SU-DHL-6 (cell line): Measurements from ENCODE around the gene SMIM1.

Source experiments
- H2AFZ ChIP-seq: fragments of 200-600 bp; sonication (generic); 2 replicates; pipeline ENCODE4 v1.6.1; 2014; ENCODE audit warnings: low read depth, mild to moderate bottlenecking, moderate library complexity, mixed read lengths, antibody characterized with exemption, low read length; ENCODE audit not compliant: severe bottlenecking
- H3F3A ChIP-seq: fragments of 200-600 bp; shearing (Covaris generic); 2 replicates; pipeline ENCODE4 v1.6.0; 2016; ENCODE audit warnings: antibody characterized with exemption, mild to moderate bottlenecking; ENCODE audit not compliant: insufficient read depth
- H3K27ac ChIP-seq: fragments of 200-600 bp; sonication (generic); 2 replicates; pipeline ENCODE4 v1.5.1; 2016; ENCODE audit warnings: low read depth, mild to moderate bottlenecking, low read length, moderate library complexity, mixed read lengths
- H3K27me3 ChIP-seq: fragments of 200-600 bp; sonication (generic), shearing (Covaris generic); 2 replicates; pipeline ENCODE4 v1.6.0; 2014; ENCODE audit warnings: mild to moderate bottlenecking, low read length
- H3K36me3 ChIP-seq: fragments of 200-600 bp; sonication (generic); 2 replicates; pipeline ENCODE4 v1.6.1; 2014; ENCODE audit warnings: mild to moderate bottlenecking, low read length, mixed read lengths
- H3K4me2 ChIP-seq: fragments of 300-600, 200-600 bp; shearing (Covaris generic), sonication (generic); 2 replicates; pipeline ENCODE4 v1.6.0; 2014; ENCODE audit warnings: low read length, low read depth, mild to moderate bottlenecking; ENCODE audit not compliant: poor library complexity, severe bottlenecking
- H3K4me3 ChIP-seq: fragments of 200-600 bp; sonication (generic); 2 replicates; pipeline ENCODE4 v1.5.1; 2014; ENCODE audit warnings: antibody characterized with exemption, low read length, mild to moderate bottlenecking, mixed read lengths; ENCODE audit not compliant: insufficient read depth, poor library complexity, severe bottlenecking
- H3K79me2 ChIP-seq: fragments of 200-600 bp; sonication (generic); 2 replicates; pipeline ENCODE4 v1.6.1; 2014; ENCODE audit warnings: mild to moderate bottlenecking, low read length, moderate library complexity; ENCODE audit not compliant: insufficient read depth
- H3K9ac ChIP-seq: fragments of 200-600 bp; sonication (generic); 2 replicates; pipeline ENCODE4 v1.7.0; 2014; ENCODE audit warnings: mild to moderate bottlenecking, low read length
- H3K9me2 ChIP-seq: fragments of 200-600 bp; sonication (generic); replicated peaks from 2 replicates; pipeline ENCODE4 v1.6.1; 2014; ENCODE audit warnings: low read length; ENCODE audit not compliant: insufficient read depth
- H3K9me3 ChIP-seq: fragments of 200-600 bp; sonication (generic); 2 replicates; pipeline ENCODE4 v1.6.1; 2014; ENCODE audit warnings: low read length, mixed read lengths; ENCODE audit not compliant: insufficient read depth
- H4K20me1 ChIP-seq: fragments of 200-600 bp; sonication (generic); 2 replicates; pipeline ENCODE4 v1.6.1; 2014; ENCODE audit warnings: low read depth, mild to moderate bottlenecking, antibody characterized with exemption, low read length, moderate library complexity, mixed read lengths
- EZH2phosphoT487 ChIP-seq: fragments of 200-600 bp; sonication (generic), shearing (Covaris generic); conservative IDR thresholded peaks from 2 replicates; pipeline ENCODE4 v1.6.1; 2018; ENCODE audit warnings: mild to moderate bottlenecking, antibody characterized with exemption, low read length, moderate library complexity, mixed read lengths
- TF ChIP-seq, protein P1 (sequence below): fragments of 200-600 bp; sonication (generic); IDR thresholded peaks from one replicate; pipeline ENCODE4 v1.5.1; 2017; ENCODE audit warnings: antibody characterized with exemption, mild to moderate bottlenecking, low read length, moderate library complexity; ENCODE audit not compliant: insufficient read depth, poor library complexity, severe bottlenecking

The SMIM1 gene

DNA sequence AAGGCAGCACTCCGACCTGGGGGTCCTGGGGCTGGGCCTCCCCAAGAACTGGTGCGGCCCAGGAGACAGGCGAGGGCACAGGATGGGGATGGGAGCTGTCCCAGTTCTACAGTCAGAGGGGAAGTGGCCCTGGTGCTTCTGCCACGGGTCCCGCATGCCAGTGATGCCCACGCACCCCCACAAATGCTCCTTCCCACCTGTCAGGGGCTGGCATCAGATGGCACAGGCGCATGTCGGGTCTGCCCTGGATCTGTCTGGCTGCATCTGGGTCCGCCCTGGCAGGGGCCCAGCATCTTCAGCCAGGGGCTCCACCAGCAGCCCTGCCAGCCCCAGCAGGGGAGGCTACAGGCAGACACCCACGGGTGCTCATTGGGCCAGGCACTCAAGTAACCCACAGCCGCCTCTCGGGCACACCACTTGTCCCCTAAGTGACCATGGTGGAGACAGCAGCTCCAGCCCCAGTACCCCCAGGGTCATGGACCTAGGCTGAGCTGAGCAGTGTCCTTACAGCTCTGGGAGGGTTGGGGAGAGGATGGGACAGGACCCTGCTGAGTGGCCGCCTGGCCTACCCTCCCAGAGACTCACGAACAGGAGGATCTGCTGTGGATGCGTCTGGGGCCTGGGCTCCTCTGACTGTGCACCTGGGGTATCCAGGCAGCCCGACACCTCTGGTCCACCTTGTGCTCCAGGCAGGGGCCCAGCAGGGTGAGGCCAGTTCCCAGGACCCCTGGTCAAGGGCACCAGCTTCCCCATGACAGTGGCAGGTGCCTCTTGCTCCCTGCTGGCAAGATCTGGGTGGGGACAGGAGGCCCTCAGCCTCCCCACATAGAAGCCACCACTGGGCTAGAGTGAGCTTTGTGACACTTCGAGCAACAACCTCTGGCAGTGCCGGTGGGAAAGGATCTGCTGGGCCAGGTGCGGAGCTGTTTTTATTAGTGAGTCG lies 5.4 kb downstream of the SMIM1 start:
- no peak overlapping the region for H3K4me3 ChIP-seq
- H3K36me3 ChIP-seq: no peaks in the 10 kb centered on the region

DNA sequence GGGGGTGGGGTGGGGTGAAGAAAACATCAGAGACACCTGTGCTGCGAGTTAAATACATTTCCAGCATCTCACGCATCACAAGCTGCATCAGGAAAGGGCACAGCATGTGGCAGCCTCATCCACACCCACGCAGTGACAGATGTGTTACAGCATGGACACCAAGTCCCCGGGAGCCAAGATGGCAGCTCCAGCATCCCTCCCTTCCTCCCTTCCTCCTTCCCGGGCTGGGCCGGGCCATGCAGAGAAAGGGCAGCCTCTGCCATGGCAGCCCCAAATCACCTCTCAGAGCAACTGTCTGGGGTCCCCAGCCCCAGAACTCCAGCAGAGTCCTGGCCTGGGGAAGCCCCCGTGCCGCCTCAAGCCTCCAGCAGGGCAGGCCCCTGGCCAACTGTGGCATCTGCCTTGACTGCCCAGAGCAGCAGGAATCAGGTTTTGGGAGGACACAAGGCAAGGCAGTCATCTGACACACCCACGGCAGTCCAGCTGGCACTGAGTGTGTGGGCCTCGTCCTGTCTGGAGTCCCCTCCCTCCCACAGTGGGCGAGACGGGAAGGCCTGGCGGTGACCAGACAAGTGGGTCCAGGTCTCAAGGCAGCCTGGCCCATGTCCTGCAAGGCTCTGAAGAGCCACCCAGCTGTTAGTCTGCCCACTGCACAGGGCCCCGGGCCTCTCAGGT lies 6.2 kb downstream of the SMIM1 start:
- H4K20me1 ChIP-seq: no peaks in the 10 kb centered on the region
- no peaks in the 10 kb centered on the region for H3K27me3 ChIP-seq
- no peak overlapping the region for H3K4me3 ChIP-seq
- H3K36me3 ChIP-seq: no peaks in the 10 kb centered on the region
- H3K9ac ChIP-seq: no peak overlapping the region
- H3K4me2 ChIP-seq: no peak overlapping the region
- H3K79me2 ChIP-seq: no peaks in the 10 kb centered on the region
- no peak for TF ChIP-seq EZH2phosphoT487
- TF ChIP-seq, protein P1, sequence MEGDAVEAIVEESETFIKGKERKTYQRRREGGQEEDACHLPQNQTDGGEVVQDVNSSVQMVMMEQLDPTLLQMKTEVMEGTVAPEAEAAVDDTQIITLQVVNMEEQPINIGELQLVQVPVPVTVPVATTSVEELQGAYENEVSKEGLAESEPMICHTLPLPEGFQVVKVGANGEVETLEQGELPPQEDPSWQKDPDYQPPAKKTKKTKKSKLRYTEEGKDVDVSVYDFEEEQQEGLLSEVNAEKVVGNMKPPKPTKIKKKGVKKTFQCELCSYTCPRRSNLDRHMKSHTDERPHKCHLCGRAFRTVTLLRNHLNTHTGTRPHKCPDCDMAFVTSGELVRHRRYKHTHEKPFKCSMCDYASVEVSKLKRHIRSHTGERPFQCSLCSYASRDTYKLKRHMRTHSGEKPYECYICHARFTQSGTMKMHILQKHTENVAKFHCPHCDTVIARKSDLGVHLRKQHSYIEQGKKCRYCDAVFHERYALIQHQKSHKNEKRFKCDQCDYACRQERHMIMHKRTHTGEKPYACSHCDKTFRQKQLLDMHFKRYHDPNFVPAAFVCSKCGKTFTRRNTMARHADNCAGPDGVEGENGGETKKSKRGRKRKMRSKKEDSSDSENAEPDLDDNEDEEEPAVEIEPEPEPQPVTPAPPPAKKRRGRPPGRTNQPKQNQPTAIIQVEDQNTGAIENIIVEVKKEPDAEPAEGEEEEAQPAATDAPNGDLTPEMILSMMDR: no peak
- no peaks in the 10 kb centered on the region for H3K9me2 ChIP-seq
- H3K27ac ChIP-seq: no peak overlapping the region
- no peaks in the 10 kb centered on the region for H3F3A ChIP-seq
- H3K9me3 ChIP-seq: no peaks in the 10 kb centered on the region
- no peak overlapping the region for H2AFZ ChIP-seq

More for the DNA sequence above, 5.4 kb downstream of the SMIM1 start:
- H3K27me3 ChIP-seq: no peaks in the 10 kb centered on the region
- H2AFZ ChIP-seq: no peak overlapping the region
- H3K9ac ChIP-seq: no peak overlapping the region
- H3K4me2 ChIP-seq: no peak overlapping the region
- no peak overlapping the region for H3K27ac ChIP-seq
- no peaks in the 10 kb centered on the region for H3K79me2 ChIP-seq
- no peaks in the 10 kb centered on the region for H4K20me1 ChIP-seq
- no peaks in the 10 kb centered on the region for H3K9me2 ChIP-seq
- TF ChIP-seq, protein P1: no peak
- TF ChIP-seq EZH2phosphoT487: no peak
- H3K9me3 ChIP-seq: no peaks in the 10 kb centered on the region
- H3F3A ChIP-seq: no peaks in the 10 kb centered on the region

DNA sequence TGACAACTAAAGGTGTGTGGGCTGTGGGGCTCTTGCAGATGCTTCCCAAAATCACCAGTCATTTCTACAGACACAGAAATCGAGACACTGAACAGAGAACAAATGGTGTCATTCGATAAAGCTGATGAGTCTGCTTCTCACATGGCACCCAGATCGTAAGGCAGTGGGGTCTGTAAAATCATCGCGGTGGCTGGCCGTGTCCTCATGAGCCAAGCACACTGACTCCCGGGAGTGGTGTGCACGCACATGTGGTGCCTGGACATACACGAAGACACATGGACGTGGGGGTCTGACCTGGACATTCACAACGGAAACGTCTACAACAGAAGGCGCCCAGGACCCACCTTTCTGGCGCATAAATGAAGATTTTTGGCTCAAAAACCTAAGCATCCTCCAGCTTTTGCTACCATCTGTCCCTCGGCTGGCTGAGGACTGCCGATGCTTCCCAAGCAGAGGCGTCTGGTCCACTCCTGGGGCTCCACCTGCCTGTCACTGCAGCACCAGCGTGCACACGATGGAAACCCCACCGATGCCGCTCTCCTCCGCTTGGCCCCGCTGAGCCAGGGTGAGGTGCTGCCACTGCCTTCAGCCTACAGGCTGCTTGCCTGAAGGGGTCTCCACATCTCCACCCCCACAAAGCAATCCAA lies 6.8 kb downstream of the SMIM1 start:
- H3F3A ChIP-seq: no peaks in the 10 kb centered on the region
- no peaks in the 10 kb centered on the region for H3K9me2 ChIP-seq
- no peaks in the 10 kb centered on the region for H3K79me2 ChIP-seq
- no peaks in the 10 kb centered on the region for H4K20me1 ChIP-seq
- H3K4me2 ChIP-seq: no peak overlapping the region
- H3K9me3 ChIP-seq: no peaks in the 10 kb centered on the region
- H3K9ac ChIP-seq: no peak overlapping the region
- no peak for TF ChIP-seq EZH2phosphoT487
- TF ChIP-seq, protein P1: no peak
- no peak overlapping the region for H3K27ac ChIP-seq
- H3K4me3 ChIP-seq: no peak overlapping the region
- no peak overlapping the region for H2AFZ ChIP-seq
- H3K36me3 ChIP-seq: no peaks in the 10 kb centered on the region
- no peaks in the 10 kb centered on the region for H3K27me3 ChIP-seq
